NCI-H526 (cell line): ENCODE data around the gene PIP4K2A.
"Not testable (repeated sequence)": the region's sequence is repeated elsewhere in the genome, so short reads cannot be mapped to it uniquely, and the experiment has no call there.

Experiments used
- DNase-seq, 2 experiments: peaks; one replicate each; lab custom pipeline; 2025; lab: John Stamatoyannopoulos, UW

PIP4K2A gene

DNA sequence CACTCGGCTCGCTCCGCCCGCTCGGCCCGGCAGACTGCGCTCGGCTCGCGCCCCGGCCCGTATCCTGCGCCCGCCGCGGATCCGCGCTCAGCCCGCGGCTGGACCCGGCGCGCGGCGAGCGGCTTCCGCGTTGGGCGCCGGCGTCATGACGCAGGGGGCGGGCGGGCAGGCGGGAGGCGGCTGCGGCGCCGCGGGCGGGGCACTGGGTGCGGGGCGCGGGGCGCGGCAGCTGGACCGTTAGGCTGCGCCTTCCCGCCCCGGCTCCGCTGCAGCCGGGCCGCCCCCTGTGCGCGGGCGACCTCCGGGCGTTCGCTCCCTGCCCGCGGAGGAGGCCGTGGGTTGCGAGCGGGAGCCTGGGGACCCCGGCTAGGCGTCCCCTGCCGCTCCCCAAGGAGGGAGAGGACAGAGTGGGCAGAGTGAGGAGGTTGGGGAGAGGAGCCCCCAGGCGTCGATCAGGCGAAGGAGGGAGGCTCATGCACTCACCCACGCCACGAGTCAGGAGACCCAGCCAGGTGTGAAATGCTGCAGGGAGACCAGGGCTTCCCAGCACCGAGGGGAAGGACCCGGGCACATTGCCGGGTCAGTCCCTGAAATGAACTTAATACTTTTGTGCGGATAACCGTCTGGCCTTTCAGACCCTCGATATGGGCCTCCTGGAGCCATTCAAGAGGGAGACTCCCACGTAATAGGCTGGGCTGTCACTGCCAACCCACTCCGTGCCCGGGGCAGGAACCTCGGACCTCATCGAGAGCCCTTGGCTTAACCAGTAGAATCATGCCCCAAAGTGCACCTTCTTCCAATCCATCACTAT lies at the start of gene PIP4K2A:
TSS of gene PIP4K2A (minus strand) at position 100 of the 811 bp plus-strand sequence. CDS start 252 bp downstream, outside the sequence.
- DNase-seq: peak in 1 of 2 experiments; percentile 71

GRCh38 chr10:22761569-22762220 lies 47.3 kb upstream of the PIP4K2A start:
- DNase-seq: no peak

DNA sequence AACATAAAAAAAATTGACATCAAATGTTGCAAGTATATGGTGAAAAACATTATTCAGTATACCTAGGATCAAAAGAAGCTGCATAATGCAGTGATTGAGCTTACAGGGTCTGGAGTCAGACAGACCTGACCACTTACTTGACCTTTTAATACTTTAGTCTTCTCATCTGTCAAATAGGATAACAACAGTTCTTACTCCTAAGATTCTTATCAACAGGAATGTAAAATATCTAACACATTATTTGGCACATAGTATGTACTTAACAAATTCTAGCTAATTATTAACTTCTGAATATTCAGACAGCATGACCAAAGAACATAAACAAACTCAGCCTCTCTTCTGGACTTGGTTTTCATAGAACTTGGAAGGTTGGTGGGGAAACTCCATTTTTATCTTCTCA lies 45.6 kb upstream of the PIP4K2A start:
- no peak for DNase-seq

- DNase-seq: no peak
Measured at GRCh38 chr10:22758867-22759266, 44.5 kb upstream of the PIP4K2A start.

DNA sequence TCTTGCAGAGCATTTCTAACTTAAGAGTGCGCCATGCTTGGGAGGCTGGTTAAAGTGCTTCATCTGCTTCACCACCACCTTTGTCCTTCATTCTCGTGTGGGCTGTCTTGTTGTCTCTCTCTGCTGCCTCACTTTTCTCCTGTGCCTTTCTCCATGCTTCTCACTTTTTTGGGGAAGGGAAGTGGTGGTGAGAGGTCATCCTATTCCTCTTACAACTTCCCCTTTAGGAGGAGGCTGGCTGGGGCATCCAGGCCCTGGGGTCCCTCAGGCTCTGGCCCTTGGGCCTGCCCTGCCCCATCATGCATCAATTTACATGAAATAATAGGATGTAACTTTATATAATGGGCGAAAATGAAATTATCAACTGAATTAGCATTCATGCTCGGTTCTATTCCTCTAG lies 39.9 kb upstream of the PIP4K2A start:
- DNase-seq: no peak

GRCh38 chr10:22753786-22754185 lies 39.4 kb upstream of the PIP4K2A start:
- no peak for DNase-seq

- no peak for DNase-seq
Measured at GRCh38 chr10:22752272-22752889, 38.0 kb upstream of the PIP4K2A start.

GRCh38 chr10:22750131-22750530 lies 35.8 kb upstream of the PIP4K2A start:
- DNase-seq: no peak

GRCh38 chr10:22744858-22745257 lies 30.5 kb upstream of the PIP4K2A start:
- not testable (repeated sequence) for DNase-seq

GRCh38 chr10:22742678-22743077 lies 28.3 kb upstream of the PIP4K2A start:
- DNase-seq: no peak

GRCh38 chr10:22741631-22742030 lies 27.3 kb upstream of the PIP4K2A start:
- DNase-seq: not testable (repeated sequence)

GRCh38 chr10:22740180-22740579 lies 25.8 kb upstream of the PIP4K2A start:
- DNase-seq: no peak

DNA sequence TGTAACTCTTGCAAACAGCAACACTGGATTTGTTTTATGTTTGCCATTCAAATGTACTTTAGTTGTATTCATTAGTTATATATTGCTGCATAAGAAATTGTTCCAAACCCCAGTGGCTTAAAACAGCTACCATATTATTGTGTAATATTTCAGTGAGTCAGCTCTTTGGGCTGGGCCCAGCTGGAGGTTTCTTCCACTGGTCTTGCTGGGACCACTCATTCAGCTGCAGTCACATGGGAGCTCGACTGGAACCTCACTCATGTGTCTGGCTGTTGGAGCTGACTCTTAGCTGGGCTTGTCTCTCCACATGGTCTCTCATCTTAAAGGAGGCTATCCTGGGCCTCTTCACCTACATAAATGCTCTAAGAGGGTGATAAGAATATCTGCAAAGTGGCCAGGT lies 23.2 kb upstream of the PIP4K2A start:
- no peak for DNase-seq

DNA sequence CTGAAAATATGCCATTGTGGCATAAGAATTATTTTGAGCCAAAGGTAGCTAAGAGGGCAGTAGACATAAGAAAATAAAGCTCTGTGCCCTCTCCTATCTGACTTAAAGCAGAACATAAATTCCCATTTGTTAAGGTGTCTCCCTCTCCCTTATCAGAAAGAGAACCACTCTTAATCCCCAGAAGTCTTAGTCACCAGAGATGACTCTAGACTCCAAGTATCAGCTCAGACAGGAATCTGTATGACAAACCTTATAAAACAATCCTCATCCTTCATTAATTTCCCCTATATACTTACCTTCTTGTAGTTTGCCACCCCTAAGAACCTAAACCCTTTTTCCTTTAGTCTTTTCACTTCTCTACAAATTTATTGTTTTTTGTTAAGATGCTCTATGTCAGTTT lies 21.8 kb upstream of the PIP4K2A start:
- no peak for DNase-seq

- no peak for DNase-seq
Measured at GRCh38 chr10:22733992-22734391, 19.6 kb upstream of the PIP4K2A start.

DNA sequence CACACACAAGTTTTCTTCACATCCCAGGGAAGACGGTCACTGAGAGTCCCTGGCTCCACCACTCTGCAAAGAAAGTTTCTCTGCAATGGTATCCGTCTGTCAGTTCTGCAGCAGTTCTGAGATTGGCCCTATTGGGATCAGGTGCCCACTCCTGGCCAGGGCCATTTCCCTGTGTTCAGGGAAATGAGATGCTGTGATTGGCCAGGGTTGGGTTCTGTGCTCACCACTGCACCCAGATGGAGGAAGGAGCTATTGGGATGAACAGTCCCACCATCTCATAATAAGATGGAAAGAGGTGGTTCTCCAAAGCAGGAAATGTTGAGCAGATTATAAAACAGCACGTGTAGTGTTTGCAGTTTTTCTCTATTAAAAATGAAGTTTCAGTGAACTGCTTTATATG lies 13.3 kb upstream of the PIP4K2A start:
- no peak for DNase-seq

GRCh38 chr10:22727112-22727511 lies 12.7 kb upstream of the PIP4K2A start:
- DNase-seq: no peak

DNA sequence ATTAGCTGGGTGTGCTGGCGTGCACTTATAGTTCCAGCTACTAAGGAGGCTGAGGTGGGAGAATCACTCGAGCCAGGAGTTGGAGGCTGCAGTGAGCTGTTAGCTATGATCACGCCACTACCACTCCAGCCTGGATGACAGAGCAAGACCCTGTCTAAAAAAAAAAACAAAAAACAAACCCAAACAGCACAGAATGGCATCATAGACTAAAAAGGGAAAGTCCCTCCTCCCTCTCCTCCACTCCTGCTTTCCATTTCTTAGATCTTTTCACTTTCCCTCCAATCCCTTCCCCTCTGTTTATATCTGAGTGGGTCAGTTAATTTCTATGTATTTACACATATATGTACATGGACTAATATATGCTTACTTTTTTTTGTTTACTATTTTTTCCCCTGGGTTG lies 10.4 kb upstream of the PIP4K2A start:
- DNase-seq: no peak

DNA sequence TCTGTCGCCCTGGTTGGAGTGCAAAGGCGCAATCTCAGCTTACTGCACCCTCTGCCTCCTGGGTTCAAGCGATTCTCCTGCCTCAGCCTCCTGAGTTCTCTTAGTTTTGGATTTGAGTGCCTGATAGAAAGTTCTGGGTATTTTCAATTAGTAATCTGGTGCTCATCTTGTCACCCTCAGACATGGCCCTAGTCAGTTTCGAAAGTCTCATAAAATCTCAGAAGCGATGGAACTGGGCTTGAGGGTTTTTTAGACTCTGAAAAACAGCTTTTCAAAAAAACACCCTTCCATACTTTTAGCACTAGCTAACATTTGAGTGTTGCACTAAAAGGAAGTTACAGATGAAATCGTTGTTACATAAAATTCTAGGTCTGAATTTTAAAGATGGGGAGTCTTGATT lies 9.4 kb upstream of the PIP4K2A start:
- no peak for DNase-seq

DNA sequence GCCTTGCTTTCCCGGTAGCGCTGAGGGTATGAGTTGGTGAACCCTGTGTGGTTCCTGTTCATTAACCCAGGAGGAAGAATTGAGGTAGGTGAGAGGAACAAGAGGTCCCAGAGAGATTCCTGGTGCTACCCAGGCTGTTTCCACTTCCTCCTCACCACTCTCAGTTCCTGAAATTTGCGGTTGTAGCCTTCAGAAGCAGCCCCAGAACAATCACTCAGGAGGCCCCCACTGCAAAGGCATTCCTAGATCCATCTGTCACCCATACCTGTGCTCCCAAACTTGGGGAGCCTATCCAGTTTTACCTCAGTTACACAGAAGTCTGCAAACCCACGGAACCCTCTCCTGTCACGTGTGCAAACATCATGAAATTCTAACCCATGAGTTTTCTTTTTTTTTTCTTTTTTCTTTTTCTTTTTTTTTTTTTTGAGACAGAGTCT lies 9.0 kb upstream of the PIP4K2A start:
- DNase-seq: no peak

DNA sequence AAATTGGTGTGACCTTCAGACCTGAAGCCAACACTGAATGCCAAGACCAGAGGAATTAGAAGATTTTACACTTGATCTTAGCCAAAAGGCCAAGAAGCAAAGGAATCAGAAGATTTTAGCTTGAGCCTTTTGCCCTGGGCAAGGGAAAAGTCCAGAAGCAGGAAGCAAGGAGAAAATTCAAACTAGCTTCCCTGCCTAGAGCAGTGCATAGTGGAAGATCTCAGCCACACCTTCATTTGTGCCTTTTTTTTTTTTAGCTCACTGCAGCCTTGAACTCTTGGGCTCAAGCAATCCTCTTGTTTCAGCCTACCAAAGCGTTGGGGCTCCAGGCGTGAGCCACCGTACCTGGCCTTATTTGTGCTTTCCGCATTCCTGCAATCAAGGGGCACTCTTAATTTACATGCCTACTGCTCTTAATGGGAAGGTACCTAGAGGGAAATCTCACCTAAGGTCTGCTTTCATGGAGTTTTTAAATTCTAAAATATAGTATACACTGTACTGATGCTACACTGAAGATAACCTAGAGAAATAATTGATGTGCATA lies 8.3 kb upstream of the PIP4K2A start:
- DNase-seq: no peak

DNA sequence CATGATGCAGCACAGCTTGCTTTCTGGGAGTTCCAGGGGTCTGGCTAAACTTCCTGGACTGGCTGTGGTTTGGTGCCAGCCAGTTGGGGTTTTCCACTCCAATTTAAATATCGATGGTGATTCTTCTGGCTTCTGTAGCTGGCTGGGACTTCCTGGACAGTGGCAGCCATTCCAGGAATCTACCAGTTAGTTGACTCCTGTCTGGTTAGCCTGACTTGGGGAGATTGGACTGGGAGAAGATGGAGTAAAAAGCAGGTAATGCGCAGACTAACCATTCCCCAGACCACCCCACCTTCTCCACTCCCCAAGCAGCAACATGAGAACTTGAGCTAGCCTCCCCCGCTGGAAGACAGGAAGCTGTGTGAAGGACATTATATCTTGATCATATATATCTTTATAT lies 6.3 kb upstream of the PIP4K2A start:
- DNase-seq: no peak
